Stimulated activated CD8-positive, alpha-beta memory T cell treated with anti-CD3 and anti-CD28 coated beads, Interleukin-4, amount 100 ng/mL, for 48 hours (primary cell): ENCODE results near the gene EAF1.
"Not testable (repeated sequence)": the region's sequence is repeated elsewhere in the genome, so short reads cannot be mapped to it uniquely, and the experiment has no call there.

Source experiments
- DNase-seq: peaks from one replicate; pipeline ENCODE4 v3.0.0-alpha.2; 2020

Gene EAF1

GRCh38 chr3:15427182-15427880 lies at the start of gene EAF1, which contains the start of gene METTL6:
Gene EAF1 (plus strand): TSS chr3:15427598. CDS start chr3:15427780, 182 bp downstream.
Gene METTL6 (minus strand): TSS chr3:15427544. CDS start chr3:15426511, 1,033 bp downstream.
- DNase-seq, result peak; percentile 92

- peak; percentile 95 for DNase-seq
Measured at GRCh38 chr3:15377961-15378791, 49.2 kb upstream of the EAF1 start.

- no peak for DNase-seq
Measured at GRCh38 chr3:15380980-15381890, 46.2 kb upstream of the EAF1 start.

DNA sequence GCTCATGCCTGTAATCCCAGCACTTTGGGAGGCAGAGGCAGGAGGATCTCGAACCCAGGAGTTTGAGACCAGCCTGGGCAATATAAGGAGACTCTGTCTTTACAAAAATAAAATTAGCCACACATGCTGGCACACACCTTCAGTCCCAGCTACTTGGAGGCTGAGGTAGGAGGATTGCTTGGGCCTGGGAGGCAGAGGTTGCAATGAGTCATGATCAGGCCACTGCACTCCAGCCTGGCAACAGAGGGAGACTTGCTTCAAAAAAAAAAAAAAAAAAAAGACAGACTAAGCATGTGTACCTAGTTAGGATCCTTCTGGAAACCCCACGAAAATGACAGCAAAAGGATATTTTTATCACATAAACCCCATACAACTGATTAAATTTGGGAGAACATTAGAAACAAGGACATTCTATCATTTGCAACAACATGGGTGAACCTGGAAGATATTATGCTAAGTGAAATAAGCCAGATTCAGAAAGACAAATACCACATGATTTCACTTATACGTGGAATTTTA lies 44.9 kb upstream of the EAF1 start:
- DNase-seq, result no peak

- DNase-seq, result peak; percentile 14
Measured at GRCh38 chr3:15384510-15385237, 42.7 kb upstream of the EAF1 start.

GRCh38 chr3:15385238-15385695 lies 42.1 kb upstream of the EAF1 start:
- not testable (repeated sequence) for DNase-seq

DNA sequence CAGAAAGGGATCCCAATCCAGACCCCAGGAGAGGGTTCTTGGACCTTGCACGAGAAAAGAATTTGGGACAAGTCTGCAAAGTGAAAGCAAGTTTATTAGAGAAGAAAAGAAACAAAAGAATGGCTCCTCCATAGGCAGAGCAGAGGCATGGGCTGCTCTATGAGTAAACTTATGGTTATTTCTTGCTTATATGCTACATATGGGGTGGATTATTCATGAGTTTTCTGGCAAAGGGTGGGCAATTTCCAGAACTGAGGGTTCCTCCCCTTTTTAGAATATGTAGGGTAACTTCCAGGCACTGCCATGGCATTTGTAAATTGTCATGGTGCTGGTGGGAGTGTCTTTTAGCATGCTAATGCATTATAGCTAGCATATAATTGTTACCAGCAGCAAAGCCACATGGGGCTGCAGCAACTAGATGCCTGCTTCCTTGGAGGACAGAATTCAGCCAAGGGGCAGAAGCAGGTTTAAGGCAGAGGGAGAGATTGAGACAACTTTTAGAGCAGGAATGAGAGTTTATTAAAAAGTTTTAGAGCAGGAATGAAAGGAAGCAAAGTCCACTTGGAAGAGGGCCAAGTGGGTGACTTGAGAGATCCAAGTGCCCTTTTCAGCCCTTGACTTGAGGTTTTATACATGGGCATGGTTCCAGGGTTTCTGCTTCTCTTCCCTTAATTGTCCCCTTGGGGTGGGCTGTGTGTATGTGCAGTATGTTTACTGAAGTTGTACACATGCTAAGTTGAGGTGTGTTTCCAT lies 41.3 kb upstream of the EAF1 start:
- peak; percentile 13 for DNase-seq

GRCh38 chr3:15386654-15386955 lies 40.8 kb upstream of the EAF1 start:
- DNase-seq, result not testable (repeated sequence)

GRCh38 chr3:15387171-15387581 lies 40.2 kb upstream of the EAF1 start:
- DNase-seq, result no peak

- DNase-seq, result no peak
Measured at GRCh38 chr3:15387735-15388134, 39.7 kb upstream of the EAF1 start.

DNA sequence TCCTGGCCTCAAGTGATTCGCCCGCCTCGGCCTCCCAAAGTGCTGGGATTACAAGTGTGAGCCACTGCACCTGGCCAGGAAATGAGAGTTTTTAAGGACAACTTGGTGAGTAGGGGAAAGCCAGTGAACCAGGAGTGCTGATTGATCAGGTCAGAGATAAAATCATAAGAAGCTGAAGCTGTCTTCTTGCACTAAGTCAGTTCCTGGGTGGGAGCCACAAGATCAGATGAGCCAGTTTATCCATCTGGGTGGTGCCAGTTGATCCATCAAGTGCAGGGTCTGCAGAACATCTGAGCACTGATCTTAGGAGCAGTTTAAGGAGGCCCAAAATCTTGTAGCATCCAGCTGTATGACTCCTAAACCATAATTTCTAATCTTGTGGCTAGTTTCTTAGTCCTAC lies 39.1 kb upstream of the EAF1 start:
- not testable (repeated sequence) for DNase-seq

DNA sequence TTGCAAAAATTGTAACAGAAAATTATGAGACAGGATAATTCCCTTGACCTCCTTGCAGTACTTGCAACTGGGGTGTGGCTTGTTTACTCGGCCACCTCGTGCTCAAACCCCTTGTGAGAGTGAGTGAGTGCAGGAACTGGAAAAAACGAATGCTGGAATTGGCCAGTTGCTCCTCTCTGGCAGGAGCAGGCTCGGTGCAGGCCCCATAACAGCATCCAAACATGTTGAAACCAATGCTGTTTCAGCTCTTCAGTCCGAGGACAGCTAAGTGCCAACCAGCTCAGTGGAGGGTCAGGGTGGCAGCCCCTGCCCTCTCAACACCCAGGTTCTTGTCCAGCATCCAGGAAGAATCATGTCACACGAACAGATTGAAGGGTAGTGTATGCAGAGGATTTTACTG lies 36.9 kb upstream of the EAF1 start:
- no peak for DNase-seq

DNA sequence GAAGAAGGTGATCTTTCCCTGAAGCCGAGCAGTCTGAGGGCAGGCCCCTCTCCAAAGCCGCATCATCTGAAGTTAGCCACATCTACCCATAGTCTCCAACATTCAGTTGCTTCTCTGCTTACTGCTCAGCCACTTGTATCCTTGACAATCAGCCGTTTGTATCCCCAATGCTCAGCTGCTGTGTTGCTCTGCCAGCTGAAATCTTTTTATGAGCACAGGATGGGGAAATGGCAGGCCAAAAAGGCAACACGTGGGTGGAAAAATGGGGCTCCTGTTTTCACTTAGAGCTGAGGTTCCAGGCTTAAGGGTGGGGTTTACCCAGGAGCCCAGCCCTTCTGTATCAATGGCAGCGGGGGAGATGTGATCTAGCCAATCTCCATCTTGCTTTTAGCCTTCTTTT lies 36.4 kb upstream of the EAF1 start:
- no peak for DNase-seq

GRCh38 chr3:15393252-15393651 lies 34.1 kb upstream of the EAF1 start:
- not testable (repeated sequence) for DNase-seq

DNA sequence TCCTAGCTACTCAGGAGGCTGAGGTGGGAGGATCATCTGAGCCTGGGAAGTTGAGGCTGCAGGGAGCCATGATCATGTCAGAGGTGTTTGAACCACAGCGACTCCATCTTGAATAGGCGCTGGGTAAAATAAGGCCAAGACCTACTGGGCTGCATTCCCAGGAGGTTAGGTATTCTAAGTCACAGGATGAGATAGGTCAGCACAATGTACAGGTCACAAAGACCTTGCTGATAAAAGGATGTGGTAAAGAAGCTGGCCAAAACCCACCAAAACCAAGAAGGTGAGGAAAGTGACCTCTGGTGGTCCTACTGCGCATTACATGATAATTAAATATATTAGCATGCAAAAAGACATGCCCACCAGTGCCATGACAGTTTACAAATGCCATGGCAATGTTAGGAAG lies 28.7 kb upstream of the EAF1 start:
- not testable (repeated sequence) for DNase-seq

DNA sequence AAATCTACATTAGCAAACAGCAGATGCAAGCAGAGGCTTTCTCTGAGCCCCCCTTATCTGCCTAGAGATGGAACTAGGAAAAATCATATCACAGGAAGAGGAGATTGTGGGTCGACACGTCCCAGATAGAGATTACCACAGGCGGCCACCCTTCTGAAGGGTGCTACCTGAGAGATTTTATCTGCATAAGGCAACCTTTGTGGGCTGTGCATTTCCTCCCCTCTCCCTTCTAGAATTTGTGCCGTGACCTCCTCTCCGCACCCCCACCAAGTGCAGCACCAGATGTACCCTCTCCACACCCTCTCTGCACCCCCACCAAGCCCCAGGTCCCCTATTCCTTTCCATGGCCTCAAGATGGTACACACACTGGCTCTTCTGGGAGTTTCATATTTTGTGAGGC lies 27.4 kb upstream of the EAF1 start:
- peak; percentile 25 for DNase-seq

- no peak for DNase-seq
Measured at GRCh38 chr3:15401936-15402335, 25.5 kb upstream of the EAF1 start.

- no peak for DNase-seq
Measured at GRCh38 chr3:15403495-15403894, 23.9 kb upstream of the EAF1 start.

DNA sequence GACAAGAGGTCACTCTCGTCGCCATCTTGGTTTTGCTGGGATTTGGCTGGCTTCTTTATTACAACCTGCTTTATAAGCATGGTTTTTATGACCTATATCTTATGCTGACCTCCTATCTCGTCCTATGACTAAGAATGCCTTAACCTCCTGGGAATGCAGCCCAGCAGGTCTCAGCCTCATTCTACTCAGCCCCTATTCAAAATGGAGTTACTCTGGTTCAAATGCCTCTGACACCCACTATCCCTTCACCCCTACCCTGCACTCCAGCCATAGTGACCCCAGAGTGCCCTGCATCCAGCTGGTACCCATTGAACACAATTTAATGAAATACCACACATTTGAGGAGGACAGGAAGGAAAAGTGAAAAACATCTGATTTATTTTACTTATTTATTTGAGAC lies 23.4 kb upstream of the EAF1 start:
- no peak for DNase-seq

GRCh38 chr3:15404767-15405166 lies 22.6 kb upstream of the EAF1 start:
- no peak for DNase-seq

DNA sequence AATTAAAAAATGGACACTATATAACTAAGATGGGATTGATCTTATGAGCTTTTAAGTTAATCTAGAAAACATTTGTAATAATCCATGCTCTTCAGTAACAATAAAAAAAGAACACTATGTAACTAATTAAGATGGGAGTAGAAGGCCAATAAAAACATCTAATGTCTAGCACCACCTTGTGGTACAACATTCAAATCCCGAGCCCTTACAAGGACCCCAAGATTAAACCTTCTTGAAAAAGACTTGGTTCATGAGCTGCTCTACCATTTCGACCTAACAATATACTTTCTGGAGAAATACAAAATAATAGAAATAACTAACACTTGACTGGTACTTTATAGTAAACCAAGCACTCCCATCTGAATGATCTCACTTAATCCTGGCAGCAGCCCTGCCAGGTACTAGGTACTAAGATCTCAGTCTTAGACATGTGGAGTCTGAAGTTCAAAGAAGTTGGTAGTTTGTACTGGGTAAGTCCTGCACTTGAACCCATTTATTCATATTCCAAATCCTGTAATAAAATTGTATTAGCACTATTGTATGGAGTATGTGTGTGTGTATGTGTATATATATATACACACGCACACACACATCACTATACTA lies 21.8 kb upstream of the EAF1 start:
- no peak for DNase-seq
